Esophagus squamous epithelium (tissue), 4 donors: ENCODE data around the gene RELT.

Experiments
- CTCF ChIP-seq, 6 experiments: fragments of 450-650 bp in 4 of 6; fragments of 200-600 bp in 2 of 6; sonication (generic) in 2 of 6; IDR thresholded peaks; one replicate each; pipeline ENCODE4 v1.5.1; 2016 to 2019; ENCODE audit warnings: antibody characterized with exemption in 6 of 6, mild to moderate bottlenecking in 4 of 6, moderate library complexity in 4 of 6
- POLR2A ChIP-seq, 4 donors: fragments of 450-650 bp; IDR thresholded peaks; one replicate each; pipeline ENCODE4 v1.6.1; 2017; ENCODE audit warnings: antibody characterized with exemption in 4 of 4, mild to moderate bottlenecking in 4 of 4, moderate library complexity in 3 of 4

GRCh38 chr11:73361953-73362776 lies 14.0 kb upstream of the RELT start:
- no peak for TF ChIP-seq CTCF (IDR thresholded peaks at IDR 0.05)
- TF ChIP-seq POLR2A (IDR thresholded peaks at IDR 0.05): no peak
